Measurements from ENCODE around the gene SPINK6.

Gene SPINK6

GRCh38 chr5:148172377-148172776, 30.5 kb upstream of the SPINK6 start:
- H3K4me3 ChIP-seq (ENCODE audit: low read length): no peak overlapping the region
- no peak for TF ChIP-seq CTCF (conservative IDR thresholded peaks at IDR 0.05; ENCODE audit: low read depth, low read length)
- DNase-seq (ENCODE audit: low read depth): no peak

GRCh38 chr5:148176480-148176879, 26.4 kb upstream of the SPINK6 start:
- TF ChIP-seq CTCF (conservative IDR thresholded peaks at IDR 0.05; ENCODE audit: low read depth, low read length): no peak
- H3K4me3 ChIP-seq (ENCODE audit: low read length): no peak overlapping the region
- peak; percentile 9 for DNase-seq (ENCODE audit: low read depth)

GRCh38 chr5:148177207-148177606, 25.6 kb upstream of the SPINK6 start:
- no peak overlapping the region for H3K4me3 ChIP-seq (ENCODE audit: low read length)
- TF ChIP-seq CTCF (conservative IDR thresholded peaks at IDR 0.05; ENCODE audit: low read depth, low read length): no peak
- DNase-seq (ENCODE audit: low read depth): no peak

GRCh38 chr5:148179234-148179824, 23.5 kb upstream of the SPINK6 start:
- peak; percentile 30 for DNase-seq (ENCODE audit: low read depth)
- peak; percentile 78 for TF ChIP-seq CTCF (conservative IDR thresholded peaks at IDR 0.05; ENCODE audit: low read depth, low read length)
- no peak overlapping the region for H3K4me3 ChIP-seq (ENCODE audit: low read length)

GRCh38 chr5:148186248-148187003, 16.4 kb upstream of the SPINK6 start:
- peak; percentile 46 for DNase-seq (ENCODE audit: low read depth)

GRCh38 chr5:148191010-148191409, 11.8 kb upstream of the SPINK6 start:
- TF ChIP-seq CTCF (conservative IDR thresholded peaks at IDR 0.05; ENCODE audit: low read depth, low read length): no peak
- DNase-seq (ENCODE audit: low read depth): no peak
- H3K4me3 ChIP-seq (ENCODE audit: low read length): no peak overlapping the region

More at GRCh38 chr5:148186248-148187003, 16.4 kb upstream of the SPINK6 start:
- H3K4me3 ChIP-seq (ENCODE audit: low read length): no peak overlapping the region
- TF ChIP-seq CTCF (conservative IDR thresholded peaks at IDR 0.05; ENCODE audit: low read depth, low read length): no peak

- no peak for TF ChIP-seq CTCF (conservative IDR thresholded peaks at IDR 0.05; ENCODE audit: low read depth, low read length)
These were observed 9.6 kb upstream of the SPINK6 start for GRCh38 chr5:148193202-148193601.

More at GRCh38 chr5:148193202-148193601, 9.6 kb upstream of the SPINK6 start:
- no peak overlapping the region for H3K4me3 ChIP-seq (ENCODE audit: low read length)
- no peak for DNase-seq (ENCODE audit: low read depth)

Data from retinal pigment epithelial cell (primary cell).